Stimulated activated CD4-positive, alpha-beta T cell treated with anti-CD3 and anti-CD28 coated beads, Interleukin-1b, Interleukin-23, amount 100 ng/mL, for 24 hours (primary cell): ENCODE results near the gene RAB7B.

ENCODE experiments used
- DNase-seq, 4 experiments: peaks; one replicate each; pipeline ENCODE4 v3.0.0-alpha.2; 2020; ENCODE audit warnings: low read depth in 4 of 4, low spot score in 1 of 4

The RAB7B gene

GRCh38 chr1:206023695-206024094, 20.5 kb upstream of the RAB7B start, which contains the start of gene CTSE:
TSS of gene CTSE (minus strand) at chr1:206023895. CDS start at chr1:206023791, 104 bp downstream.
- no peak for DNase-seq

GRCh38 chr1:206022766-206023165, 19.6 kb upstream of the RAB7B start:
- no peak for DNase-seq

GRCh38 chr1:206021626-206022365, 18.6 kb upstream of the RAB7B start:
- DNase-seq, result no peak

GRCh38 chr1:206021008-206021625, 17.9 kb upstream of the RAB7B start:
- no peak for DNase-seq

- no peak for DNase-seq
These were observed 17.3 kb upstream of the RAB7B start for GRCh38 chr1:206020393-206021007.

GRCh38 chr1:206015071-206015470, 11.9 kb upstream of the RAB7B start:
- no peak for DNase-seq

GRCh38 chr1:206014601-206015000, 11.4 kb upstream of the RAB7B start:
- DNase-seq, result no peak

GRCh38 chr1:206013026-206013795, 10.0 kb upstream of the RAB7B start:
- DNase-seq, result no peak

GRCh38 chr1:206012086-206012859, 9.1 kb upstream of the RAB7B start:
- DNase-seq, result no peak

GRCh38 chr1:206011057-206011456, 7.9 kb upstream of the RAB7B start:
- no peak for DNase-seq

- no peak for DNase-seq
These were observed 6.9 kb upstream of the RAB7B start for GRCh38 chr1:206010060-206010459.

GRCh38 chr1:206006946-206007345, 3.8 kb upstream of the RAB7B start:
- DNase-seq, result no peak

GRCh38 chr1:206005778-206006180, 2.6 kb upstream of the RAB7B start:
- no peak for DNase-seq

GRCh38 chr1:206005234-206005633, 2.0 kb upstream of the RAB7B start:
- no peak for DNase-seq

GRCh38 chr1:206004826-206005225, 1.6 kb upstream of the RAB7B start:
- DNase-seq, result no peak

- DNase-seq, result no peak
These were observed 932 bp upstream of the RAB7B start for GRCh38 chr1:206003854-206004800.

- no peak for DNase-seq
These were observed 1.0 kb downstream of the RAB7B start for GRCh38 chr1:206002160-206002559.

- peak in 2 of 4 experiments; percentile 14 to 32 for DNase-seq
These were observed 1.7 kb downstream of the RAB7B start for GRCh38 chr1:206001476-206001888.

- DNase-seq, result no peak
These were observed 2.4 kb downstream of the RAB7B start for GRCh38 chr1:206000641-206001339.
